ENCODE results near the gene NKX1-1. TPM values are rescaled to one million over a fixed set of nuclear protein-coding genes. Genes with fewer than 3 reads are reported as not detected.
"Not testable (repeated sequence)": the region's sequence is repeated elsewhere in the genome, so short reads cannot be mapped to it uniquely, and the experiment has no call there.

NKX1-1 gene
- total and polyA plus RNA-seq, 5 donors from 2014 or later = not detected

- Histone ChIP-seq H3K27ac (ENCODE audit: insufficient read depth, low read length, poor library complexity, severe bottlenecking) (no peak overlapping the region), H3K36me3 (ENCODE audit: control insufficient read depth, insufficient read depth, low read length) (no peaks in the 10 kb centered on the region), H3K4me3 (ENCODE audit: low read depth, low read length) (no peak overlapping the region), H3K27me3 (ENCODE audit: control insufficient read depth, insufficient read depth, low read length) (no peaks in the 10 kb centered on the region), H3K9me3 (ENCODE audit: control insufficient read depth in 2 of 2, low read length in 2 of 2) (peaks cover 0 to 21% of the 10 kb centered on the region in 2 experiments), H3K4me1 (ENCODE audit: control insufficient read depth, insufficient read depth, low read length, poor library complexity, severe bottlenecking) (peaks cover 6% of the 10 kb centered on the region)
- DNase-seq (no peak), ATAC-seq (ENCODE audit: low read depth in 2 of 2) (no peak)
- Mint-ChIP-seq H3K27ac (no peak overlapping the region), H3K4me1 (peaks cover 0 to 4% (median 0%) of the 10 kb centered on the region in 4 donors), H3K9me3 (peaks cover 0 to 7% (median 0%) of the 10 kb centered on the region in 7 donors), H3K4me3 (no peak overlapping the region), H3K27me3 (peaks cover 11% of the 10 kb centered on the region), H3K36me3 (no peaks in the 10 kb centered on the region)
Measured at GRCh38 chr4:1399508-1400190, 6.6 kb downstream of the NKX1-1 start.

GRCh38 chr4:1398681-1399507 lies 7.3 kb downstream of the NKX1-1 start:
- H3K4me1 Mint-ChIP-seq = peaks cover 0 to 2% (median 0%) of the 10 kb centered on the region in 4 donors
- no peak for DNase-seq
- H3K27ac Mint-ChIP-seq = no peak overlapping the region
- peaks cover 0 to 21% of the 10 kb centered on the region in 2 experiments for H3K9me3 ChIP-seq (ENCODE audit: control insufficient read depth in 2 of 2, low read length in 2 of 2)
- H3K27me3 ChIP-seq (ENCODE audit: control insufficient read depth, insufficient read depth, low read length) = no peaks in the 10 kb centered on the region
- H3K4me3 Mint-ChIP-seq = no peak overlapping the region
- H3K27me3 Mint-ChIP-seq = peaks cover 9% of the 10 kb centered on the region
- peaks cover 3% of the 10 kb centered on the region for H3K4me1 ChIP-seq (ENCODE audit: control insufficient read depth, insufficient read depth, low read length, poor library complexity, severe bottlenecking)
- H3K36me3 ChIP-seq (ENCODE audit: control insufficient read depth, insufficient read depth, low read length) = peaks cover 4% of the 10 kb centered on the region
- no peak overlapping the region for H3K4me3 ChIP-seq (ENCODE audit: low read depth, low read length)
- no peak for ATAC-seq (ENCODE audit: low read depth in 2 of 2)
- H3K36me3 Mint-ChIP-seq = peaks cover 5% of the 10 kb centered on the region
- peaks cover 0 to 7% (median under 1%) of the 10 kb centered on the region in 7 donors for H3K9me3 Mint-ChIP-seq
- H3K27ac ChIP-seq (ENCODE audit: insufficient read depth, low read length, poor library complexity, severe bottlenecking) = no peak overlapping the region

DNA sequence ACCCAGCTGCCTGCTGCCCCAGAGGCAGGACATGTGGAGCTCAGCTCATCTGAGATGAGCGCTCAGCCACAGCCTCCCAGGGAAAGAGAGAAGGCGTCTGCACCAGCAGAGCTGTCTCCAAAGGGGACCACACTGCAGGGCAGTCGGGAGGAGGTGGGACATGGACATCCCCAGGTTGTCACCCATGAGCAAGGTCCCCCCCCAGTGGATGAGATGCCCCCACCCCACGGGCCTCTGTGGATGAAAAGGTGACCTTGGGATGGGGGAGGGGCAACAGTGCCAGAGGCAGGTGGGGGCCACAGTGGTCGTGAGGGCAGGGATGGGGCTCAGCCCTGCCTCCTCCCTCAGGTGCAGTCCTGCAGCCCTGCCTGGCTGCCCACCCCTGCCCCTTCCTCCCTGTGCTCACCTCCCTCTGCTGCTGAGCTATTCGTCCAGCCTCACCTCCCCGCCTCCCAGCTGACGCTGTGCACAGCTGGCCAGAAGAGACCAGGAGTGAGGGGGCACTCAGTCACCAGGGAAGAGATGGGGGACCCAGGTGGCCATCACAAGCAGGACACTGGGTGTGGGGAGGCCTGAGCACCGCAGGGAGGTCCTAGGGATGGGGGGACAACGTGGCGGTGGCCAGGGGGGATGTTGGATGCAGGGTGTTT lies 9.3 kb downstream of the NKX1-1 start:
- Histone ChIP-seq H3K27ac (ENCODE audit: insufficient read depth, low read length, poor library complexity, severe bottlenecking) (no peak overlapping the region), H3K9me3 (ENCODE audit: control insufficient read depth in 2 of 2, low read length in 2 of 2) (peaks cover under 1 to 21% of the 10 kb centered on the region in 2 experiments), H3K4me1 (ENCODE audit: control insufficient read depth, insufficient read depth, low read length, poor library complexity, severe bottlenecking) (no peaks in the 10 kb centered on the region), H3K36me3 (ENCODE audit: control insufficient read depth, insufficient read depth, low read length) (peaks cover 12% of the 10 kb centered on the region), H3K27me3 (ENCODE audit: control insufficient read depth, insufficient read depth, low read length) (no peaks in the 10 kb centered on the region), H3K4me3 (ENCODE audit: low read depth, low read length) (no peak overlapping the region)
- H3K4me1 Mint-ChIP-seq = no peaks in the 10 kb centered on the region
- peaks cover 4% of the 10 kb centered on the region for H3K27me3 Mint-ChIP-seq
- no peak overlapping the region for H3K27ac Mint-ChIP-seq
- H3K9me3 Mint-ChIP-seq = peaks cover 0 to 7% (median 3%) of the 10 kb centered on the region in 7 donors
- H3K36me3 Mint-ChIP-seq = peaks cover 9% of the 10 kb centered on the region
- DNase-seq = no peak
- ATAC-seq (ENCODE audit: low read depth in 2 of 2) = no peak
- H3K4me3 Mint-ChIP-seq = no peak overlapping the region

DNA sequence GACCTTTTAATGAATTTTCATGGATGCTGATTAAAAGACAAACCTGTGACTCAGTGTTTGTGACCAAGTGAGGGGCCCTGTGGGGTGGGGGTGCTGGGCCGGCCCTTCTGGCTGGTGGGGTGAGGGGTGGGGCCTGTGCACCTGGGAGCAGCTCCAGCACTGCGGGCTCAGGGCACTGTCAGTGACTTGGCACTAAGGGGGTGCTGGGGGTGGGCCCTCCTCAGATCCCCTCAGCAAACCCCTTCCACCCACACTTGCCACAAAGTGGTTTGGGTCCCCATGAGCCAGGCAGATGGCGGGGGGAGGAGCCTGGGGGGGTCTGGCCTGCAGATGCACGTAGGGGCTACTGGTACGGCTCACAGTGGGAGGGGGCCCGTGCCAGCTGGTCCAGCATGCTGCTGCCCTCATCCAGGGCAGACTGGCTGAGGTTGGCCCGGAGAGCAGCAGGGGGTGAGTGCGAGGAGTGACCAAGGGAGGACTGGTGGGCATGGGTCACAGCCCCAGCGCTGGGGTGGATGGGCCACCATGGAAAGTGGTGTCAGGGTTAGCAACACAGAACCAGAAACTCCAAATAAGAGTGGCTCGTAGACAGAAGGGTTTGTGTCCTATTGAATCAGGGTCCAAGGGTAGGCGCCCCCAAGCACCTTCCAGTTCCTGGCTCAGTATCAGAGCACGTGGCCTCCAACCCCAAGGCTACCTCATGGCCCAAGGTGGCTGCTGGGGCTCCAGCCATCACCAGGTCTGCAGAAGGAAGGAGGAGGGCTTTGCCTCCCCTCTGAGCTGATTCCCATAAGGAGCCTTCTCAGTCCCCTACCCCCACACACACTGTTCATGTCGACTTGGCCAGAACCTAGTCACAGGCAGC lies 10.1 kb downstream of the NKX1-1 start:
- ATAC-seq (ENCODE audit: low read depth in 2 of 2) (no peak), DNase-seq (no peak)
- Mint-ChIP-seq H3K4me3 (no peak overlapping the region), H3K36me3 (peaks cover 9% of the 10 kb centered on the region), H3K27ac (no peak overlapping the region), H3K27me3 (no peaks in the 10 kb centered on the region), H3K4me1 (no peaks in the 10 kb centered on the region), H3K9me3 (peaks cover 0 to 5% (median 3%) of the 10 kb centered on the region in 7 donors)
- Histone ChIP-seq H3K27ac (ENCODE audit: insufficient read depth, low read length, poor library complexity, severe bottlenecking) (no peak overlapping the region), H3K4me1 (ENCODE audit: control insufficient read depth, insufficient read depth, low read length, poor library complexity, severe bottlenecking) (no peaks in the 10 kb centered on the region), H3K9me3 (ENCODE audit: control insufficient read depth in 2 of 2, low read length in 2 of 2) (peaks cover 3 to 21% of the 10 kb centered on the region in 2 experiments), H3K4me3 (ENCODE audit: low read depth, low read length) (no peak overlapping the region), H3K27me3 (ENCODE audit: control insufficient read depth, insufficient read depth, low read length) (no peaks in the 10 kb centered on the region), H3K36me3 (ENCODE audit: control insufficient read depth, insufficient read depth, low read length) (peaks cover 14% of the 10 kb centered on the region)

DNA sequence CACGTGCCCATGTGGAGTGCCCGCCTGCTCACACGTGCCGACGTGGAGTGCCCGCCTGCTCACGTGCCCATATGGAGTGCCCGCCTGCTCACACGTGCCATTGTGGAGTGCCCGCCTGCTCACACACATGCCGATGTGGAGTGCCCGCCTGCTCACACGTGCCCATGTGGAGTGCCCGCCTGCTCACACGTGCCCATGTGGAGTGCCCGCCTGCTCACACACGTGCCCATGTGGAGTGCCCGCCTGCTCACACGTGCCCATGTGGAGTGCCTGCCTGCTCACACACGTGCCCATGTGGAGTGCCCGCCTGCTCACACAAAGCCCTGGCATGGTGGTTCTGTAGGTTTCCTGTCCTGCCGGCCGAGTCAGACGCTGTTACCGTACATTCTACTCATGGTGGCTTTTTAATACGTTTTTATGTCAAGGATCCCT lies 10.8 kb downstream of the NKX1-1 start:
- H3K27me3 Mint-ChIP-seq; H3K27ac Mint-ChIP-seq; H3K9me3 Mint-ChIP-seq; H3K4me1 ChIP-seq (ENCODE audit: control insufficient read depth, insufficient read depth, low read length, poor library complexity, severe bottlenecking); H3K4me1 Mint-ChIP-seq; H3K27ac ChIP-seq (ENCODE audit: insufficient read depth, low read length, poor library complexity, severe bottlenecking); ATAC-seq (ENCODE audit: low read depth in 2 of 2); H3K4me3 Mint-ChIP-seq; H3K4me3 ChIP-seq (ENCODE audit: low read depth, low read length); H3K36me3 Mint-ChIP-seq; H3K27me3 ChIP-seq (ENCODE audit: control insufficient read depth, insufficient read depth, low read length); DNase-seq: not testable (repeated sequence)
- Histone ChIP-seq H3K9me3 (ENCODE audit: control insufficient read depth in 2 of 2, low read length in 2 of 2) (peaks cover 3 to 21% of the 10 kb centered on the region in 2 experiments), H3K36me3 (ENCODE audit: control insufficient read depth, insufficient read depth, low read length) (peaks cover 14% of the 10 kb centered on the region)

DNA sequence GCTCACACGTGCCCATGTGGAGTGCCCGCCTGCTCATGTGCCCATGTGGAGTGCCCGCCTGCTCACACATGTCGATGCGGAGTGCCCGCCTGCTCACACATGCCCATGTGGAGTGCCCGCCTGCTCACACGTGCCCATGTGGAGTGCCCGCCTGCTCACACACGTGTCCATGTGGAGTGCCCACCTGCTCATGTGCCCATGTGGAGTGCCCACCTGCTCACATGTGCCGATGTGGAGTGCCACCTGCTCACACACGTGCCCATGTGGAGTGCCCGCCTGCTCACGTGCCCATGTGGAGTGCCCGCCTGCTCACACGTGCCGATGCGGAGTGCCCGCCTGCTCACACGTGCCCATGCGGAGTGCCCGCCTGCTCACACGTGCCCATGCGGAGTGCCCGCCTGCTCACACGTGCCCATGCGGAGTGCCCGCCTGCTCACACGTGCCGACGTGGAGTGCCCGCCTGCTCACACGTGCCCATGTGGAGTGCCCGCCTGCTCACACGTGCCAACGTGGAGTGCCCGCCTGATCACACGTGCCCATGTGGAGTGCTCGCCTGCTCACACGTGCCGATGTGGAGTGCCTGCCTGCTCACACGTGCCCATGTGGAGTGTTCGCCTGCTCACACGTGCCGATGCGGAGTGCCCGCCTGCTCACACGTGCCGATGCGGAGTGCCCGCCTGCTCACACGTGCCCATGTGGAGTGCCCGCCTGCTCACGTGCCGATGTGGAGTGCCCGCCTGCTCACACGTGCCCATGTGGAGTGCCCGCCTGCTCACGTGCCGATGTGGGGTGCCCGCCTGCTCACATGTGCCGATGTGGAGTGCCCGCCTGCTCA lies 11.5 kb downstream of the NKX1-1 start:
- H3K27ac Mint-ChIP-seq; H3K9me3 Mint-ChIP-seq; H3K4me1 Mint-ChIP-seq; H3K27me3 ChIP-seq (ENCODE audit: control insufficient read depth, insufficient read depth, low read length); H3K4me3 Mint-ChIP-seq; ATAC-seq (ENCODE audit: low read depth in 2 of 2); DNase-seq; H3K4me3 ChIP-seq (ENCODE audit: low read depth, low read length); H3K27me3 Mint-ChIP-seq; H3K4me1 ChIP-seq (ENCODE audit: control insufficient read depth, insufficient read depth, low read length, poor library complexity, severe bottlenecking); H3K27ac ChIP-seq (ENCODE audit: insufficient read depth, low read length, poor library complexity, severe bottlenecking): not testable (repeated sequence)
- Histone ChIP-seq H3K36me3 (ENCODE audit: control insufficient read depth, insufficient read depth, low read length) (peaks cover 14% of the 10 kb centered on the region), H3K9me3 (ENCODE audit: control insufficient read depth in 2 of 2, low read length in 2 of 2) (peaks cover 3 to 21% of the 10 kb centered on the region in 2 experiments)
- peaks cover 12% of the 10 kb centered on the region for H3K36me3 Mint-ChIP-seq

Data from CD4-positive, CD25-positive, alpha-beta regulatory T cell (primary cell).